K562 (cell line): ENCODE data around the gene SRGN. TPM values are rescaled to one million over a fixed set of nuclear protein-coding genes. Genes with fewer than 3 reads are reported as not detected.
A peak's percentile ranks its signal among the peaks of the same experiment; 100 is the strongest.

ENCODE experiments used
- ATAC-seq: fragments of 200-7000 bp; cut with Tn5 transposase; 3 replicates; pipeline ENCODE4 v1.9.1; 2020; ENCODE audit warnings: moderate library complexity
- BruUV-seq: library from RNA; stranded (reverse); fragments of 400-500 nt; replicated peaks from 2 replicates; lab custom pipeline; 2021; lab: Mats Ljungman, UMichigan
- CTCF ChIA-PET: fragments of 300-600 bp; formaldehyde crosslinking; extraction: SDS; loops from one replicate; lab custom pipeline; 2021; ENCODE audit warnings: low intra/inter-chr PET ratio; lab: Yijun Ruan, JAX
- POLR2A ChIA-PET: fragments of 300-600, 350-650 bp; sonication (Branson Sonifier 250); formaldehyde crosslinking; extraction: SDS; loops from one replicate; lab custom pipeline; 2021; ENCODE audit warnings: antibody characterized with exemption, inconsistent platforms; lab: Yijun Ruan, JAX
- DNase-seq, 4 experiments: peaks; one replicate each; pipeline versions ENCODE4 v3.0.0 to v3.0.0-alpha.2; 2011 to 2018; ENCODE audit warnings: low spot score in 3 of 4, mixed read lengths in 3 of 4; ENCODE audit errors: extremely low read depth in 1 of 4
- FAIRE-seq: peaks from 2 replicates; lab custom pipeline; 2011; peaks lifted over from hg19 to GRCh38; lab: Jason Lieb, UNC
- H2AFZ ChIP-seq: 2 replicates; pipeline ENCODE4 v1.6.0; 2011; ENCODE audit warnings: low read depth, low read length, control low read depth, inconsistent platforms
- H3K27ac ChIP-seq: fragments of 200-600 bp; 3 replicates; pipeline ENCODE4 v1.8.0; 2011; ENCODE audit warnings: low read depth, mild to moderate bottlenecking, control low read depth, inconsistent platforms, low read length, moderate library complexity, mixed read lengths; ENCODE audit errors: extremely low read depth
- H3K27me3 ChIP-seq, 2 experiments: fragments of 300-600 bp in 1 of 2; 2 replicates in 1 of 2; 3 replicates in 1 of 2; pipeline versions ENCODE4 v1.6.0 to v1.8.0; 2011; ENCODE audit warnings: inconsistent platforms in 2 of 2, low read length in 2 of 2, mild to moderate bottlenecking in 1 of 2, mixed read lengths in 1 of 2, moderate library complexity in 1 of 2; ENCODE audit not compliant: control insufficient read depth in 2 of 2, insufficient read depth in 2 of 2
- H3K36me3 ChIP-seq: fragments of 300-600 bp; 3 replicates; pipeline ENCODE4 v1.8.0; 2011; ENCODE audit warnings: mild to moderate bottlenecking, low read length, inconsistent platforms; ENCODE audit not compliant: control insufficient read depth, insufficient read depth
- H3K4me1 ChIP-seq, 2 experiments: fragments of 200-600 bp in 1 of 2; replicated peaks in 1 of 2; 2 replicates in 1 of 2; 3 replicates in 1 of 2; pipeline versions ENCODE4 v1.5.1 to v1.8.0; 2011; ENCODE audit warnings: inconsistent platforms in 2 of 2, low read length in 2 of 2, mild to moderate bottlenecking in 1 of 2, mixed read lengths in 1 of 2, moderate library complexity in 1 of 2; ENCODE audit not compliant: control insufficient read depth in 2 of 2, insufficient read depth in 2 of 2
- H3K4me2 ChIP-seq: 2 replicates; pipeline ENCODE4 v1.6.1; 2011; ENCODE audit warnings: low read length, control low read depth, inconsistent platforms, mixed read lengths; ENCODE audit not compliant: insufficient read depth
- H3K4me3 ChIP-seq: fragments of 200-600 bp; sonication (generic), shearing (Covaris generic); 2 replicates; pipeline ENCODE4 v1.5.1; 2016; ENCODE audit warnings: control low read depth, inconsistent platforms
- H3K79me2 ChIP-seq: fragments of 200-600 bp; 3 replicates; pipeline ENCODE4 v1.8.0; 2011; ENCODE audit warnings: low read length, inconsistent platforms; ENCODE audit not compliant: control insufficient read depth, insufficient read depth
- H3K9ac ChIP-seq, 2 experiments: 2 replicates each; pipeline versions ENCODE4 v1.6.0 to v1.6.1; 2011; ENCODE audit warnings: low read depth in 2 of 2, low read length in 2 of 2, control low read depth in 1 of 2, inconsistent platforms in 1 of 2, mild to moderate bottlenecking in 1 of 2, mixed read lengths in 1 of 2; ENCODE audit not compliant: insufficient read depth in 1 of 2
- H3K9me1 ChIP-seq: one replicate; pipeline ENCODE4 v1.6.0; 2011; ENCODE audit warnings: inconsistent platforms, mild to moderate bottlenecking, low read length, moderate library complexity; ENCODE audit not compliant: control insufficient read depth, insufficient read depth
- H3K9me3 ChIP-seq: replicated peaks from 2 replicates; pipeline ENCODE4 v1.5.1; 2011; ENCODE audit warnings: low read depth, low read length, inconsistent platforms; ENCODE audit not compliant: control insufficient read depth, insufficient read depth
- H4K20me1 ChIP-seq: replicated peaks from 2 replicates; pipeline ENCODE4 v1.6.1; 2011; ENCODE audit warnings: low read length, inconsistent platforms, mixed read lengths; ENCODE audit not compliant: control insufficient read depth, insufficient read depth
- GATA2 ChIP-seq: sonication (generic); formaldehyde crosslinking; IDR thresholded peaks from 2 replicates; pipeline ENCODE4 v1.4.0; 2020; ENCODE audit warnings: mild to moderate bottlenecking, missing genetic modification reagents
- HNRNPUL1 ChIP-seq: fragments of 200-400 bp; formaldehyde crosslinking; IDR thresholded peaks from 2 replicates; pipeline ENCODE4 v1.6.1; 2017; ENCODE audit warnings: low read length
- NFATC3 ChIP-seq: fragments of 450-650 bp; IDR thresholded peaks from 2 replicates; pipeline ENCODE4 v1.6.1; 2017; ENCODE audit warnings: mild to moderate bottlenecking
- NONO ChIP-seq, 2 experiments: fragments of 200-400 bp in 1 of 2; fragments of 450-650 bp in 1 of 2; formaldehyde crosslinking in 1 of 2; IDR thresholded peaks; 2 replicates each; pipeline ENCODE4 v1.6.1; 2017; ENCODE audit warnings: low read depth in 2 of 2, mild to moderate bottlenecking in 2 of 2, moderate library complexity in 2 of 2, low read length in 1 of 2
- ZNF121 ChIP-seq: sonication (generic); formaldehyde crosslinking; conservative IDR thresholded peaks from 2 replicates; pipeline ENCODE4 v1.8.0; 2022; ENCODE audit warnings: missing genetic modification reagents
- WGBS: fragments of 100-300 bp; shearing (Covaris generic); methylation state at CpG from one replicate; pipeline ENCODE4 v1.1.6; 2016; ENCODE audit warnings: low coverage, mixed read lengths; ENCODE audit not compliant: insufficient coverage; ENCODE audit errors: missing lambda C conversion rate; 5-methylcytosine and 5-hydroxymethylcytosine counted together
- in situ Hi-C: fragments of 300-500 bp; cut with MboI; formaldehyde crosslinking; loops from 4 replicates; pipeline ENCODE4 v1.15.0; 2018; ENCODE audit warnings: inconsistent platforms, mixed read lengths
- intact Hi-C: fragments of 100-400 bp; cut with micrococcal nuclease; formaldehyde crosslinking; loops from 2 replicates; pipeline ENCODE4 v1.14.2; 2022
- polyA plus RNA-seq, 8 experiments: library from polyadenylated mRNA; depleted of rRNA in 4 of 8; stranded (reverse) in 5 of 8; unstranded in 3 of 8; fragments of >200 nt; fragmentation: Nextera tagmentation in 2 of 8; fragmentation: Illumina TruSeq in 1 of 8; extraction: Ambion mirVana in 2 of 8; extraction: Trizol in 1 of 8; gene quantifications; 2 replicates each; pipeline versions ENCODE4 v1.2.1 to v1.2.3, GENCODE V29; 2011 to 2014; ENCODE audit warnings: inconsistent platforms in 1 of 8, missing spikeins in 1 of 8
- total RNA-seq, 7 experiments: library from RNA; depleted of rRNA in 6 of 7; stranded (reverse); fragments of >200 nt in 6 of 7; fragmentation: Illumina TruSeq in 2 of 7; extraction: Trizol in 2 of 7; gene quantifications; 2 replicates each; pipeline versions ENCODE4 v1.2.1 to v1.2.3, GENCODE V29; 2011 to 2021; ENCODE audit warnings: low replicate concordance in 1 of 7
- TF ChIP-seq, protein P1 (sequence below): fragments of 250-450 bp; sonication (Bioruptor Pico); IDR thresholded peaks from 2 replicates; pipeline ENCODE4 v1.5.0; 2020; ENCODE audit warnings: mild to moderate bottlenecking, borderline replicate concordance
- TF ChIP-seq, protein P2 (sequence below): fragments of 250-450 bp; sonication (Bioruptor Pico); IDR thresholded peaks from 2 replicates; pipeline ENCODE4 v1.5.0; 2020; ENCODE audit warnings: mild to moderate bottlenecking

Gene SRGN
- total and polyA plus RNA-seq, 9 of the 15 experiments (the other 6 are each of a cell fraction or from before 2014, with no cell fraction given) = 136 to 304 (median 180) TPM

DNA sequence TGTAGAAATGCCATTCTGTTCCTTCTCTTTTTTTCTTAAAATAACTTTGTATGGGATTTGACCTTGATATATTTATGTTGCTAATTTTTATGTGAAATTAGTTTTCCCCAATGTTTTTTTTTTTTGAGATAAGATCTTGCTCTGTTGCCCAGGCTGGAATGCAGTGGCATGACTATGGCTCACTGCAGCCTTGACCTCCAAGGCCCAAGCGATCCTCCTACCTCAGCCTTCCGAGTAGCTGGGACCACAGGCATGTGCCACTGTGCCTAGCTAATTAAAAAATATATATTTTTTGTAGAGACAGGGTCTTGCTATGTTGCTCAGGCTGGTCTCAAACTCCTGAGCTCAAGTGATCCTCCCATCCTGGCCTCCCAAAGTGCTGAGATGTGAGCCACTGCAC, 52.1 kb downstream of the SRGN start:
- no peak overlapping the region for H3K4me2 ChIP-seq
- TF ChIP-seq NFATC3 (no peak), GATA2 (0 out of 2 replicates have a peak, but pooled peaks have one; percentile 21), HNRNPUL1 (no peak), ZNF121 (peak; percentile 15; the same call in 1 of the 2 replicates), NONO (IDR thresholded peaks at IDR 0.05; ENCODE audit: low read depth in 2 of 2, low read length in 1 of 2) (no peak)
- TF ChIP-seq, protein P1, sequence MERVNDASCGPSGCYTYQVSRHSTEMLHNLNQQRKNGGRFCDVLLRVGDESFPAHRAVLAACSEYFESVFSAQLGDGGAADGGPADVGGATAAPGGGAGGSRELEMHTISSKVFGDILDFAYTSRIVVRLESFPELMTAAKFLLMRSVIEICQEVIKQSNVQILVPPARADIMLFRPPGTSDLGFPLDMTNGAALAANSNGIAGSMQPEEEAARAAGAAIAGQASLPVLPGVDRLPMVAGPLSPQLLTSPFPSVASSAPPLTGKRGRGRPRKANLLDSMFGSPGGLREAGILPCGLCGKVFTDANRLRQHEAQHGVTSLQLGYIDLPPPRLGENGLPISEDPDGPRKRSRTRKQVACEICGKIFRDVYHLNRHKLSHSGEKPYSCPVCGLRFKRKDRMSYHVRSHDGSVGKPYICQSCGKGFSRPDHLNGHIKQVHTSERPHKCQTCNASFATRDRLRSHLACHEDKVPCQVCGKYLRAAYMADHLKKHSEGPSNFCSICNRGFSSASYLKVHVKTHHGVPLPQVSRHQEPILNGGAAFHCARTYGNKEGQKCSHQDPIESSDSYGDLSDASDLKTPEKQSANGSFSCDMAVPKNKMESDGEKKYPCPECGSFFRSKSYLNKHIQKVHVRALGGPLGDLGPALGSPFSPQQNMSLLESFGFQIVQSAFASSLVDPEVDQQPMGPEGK = no peak
- TF ChIP-seq, protein P2, sequence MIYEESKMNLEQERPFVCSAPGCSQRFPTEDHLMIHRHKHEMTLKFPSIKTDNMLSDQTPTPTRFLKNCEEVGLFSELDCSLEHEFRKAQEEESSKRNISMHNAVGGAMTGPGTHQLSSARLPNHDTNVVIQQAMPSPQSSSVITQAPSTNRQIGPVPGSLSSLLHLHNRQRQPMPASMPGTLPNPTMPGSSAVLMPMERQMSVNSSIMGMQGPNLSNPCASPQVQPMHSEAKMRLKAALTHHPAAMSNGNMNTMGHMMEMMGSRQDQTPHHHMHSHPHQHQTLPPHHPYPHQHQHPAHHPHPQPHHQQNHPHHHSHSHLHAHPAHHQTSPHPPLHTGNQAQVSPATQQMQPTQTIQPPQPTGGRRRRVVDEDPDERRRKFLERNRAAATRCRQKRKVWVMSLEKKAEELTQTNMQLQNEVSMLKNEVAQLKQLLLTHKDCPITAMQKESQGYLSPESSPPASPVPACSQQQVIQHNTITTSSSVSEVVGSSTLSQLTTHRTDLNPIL = no peak
- POLR2A ChIA-PET = interaction anchor here (0.6 to 1.3 kb wide), 2 partner anchors 15 to 772 kb away, joined by 4 to 5 read pairs; no protein-coding TSS in a partner anchor
- no peaks in the 10 kb centered on the region for H3K9me1 ChIP-seq
- 79% methylated on average over 2 of the region's 2 CpGs for WGBS
- CTCF ChIA-PET = no interaction called here
- H3K4me1 ChIP-seq = no peaks in the 10 kb centered on the region
- no peaks in the 10 kb centered on the region for H3K9me3 ChIP-seq
- no peak for FAIRE-seq
- H3K4me3 ChIP-seq = no peak overlapping the region
- no peak overlapping the region for H2AFZ ChIP-seq
- in situ Hi-C loops = no loop called here
- BruUV-seq = no TSS peak
- no peak overlapping the region for H3K27ac ChIP-seq
- no peaks in the 10 kb centered on the region for H3K27me3 ChIP-seq
- peaks cover 43% of the 10 kb centered on the region for H3K36me3 ChIP-seq
- no peak overlapping the region for H3K9ac ChIP-seq
- ATAC-seq = no peak
- H4K20me1 ChIP-seq = no peaks in the 10 kb centered on the region; the same call in 1 of the 2 replicates
- H3K79me2 ChIP-seq = peaks cover 72% of the 10 kb centered on the region
- no peak for DNase-seq
- intact Hi-C loops = no loop called here
